ENCODE data around the gene SPSB1.

The SPSB1 gene

DNA sequence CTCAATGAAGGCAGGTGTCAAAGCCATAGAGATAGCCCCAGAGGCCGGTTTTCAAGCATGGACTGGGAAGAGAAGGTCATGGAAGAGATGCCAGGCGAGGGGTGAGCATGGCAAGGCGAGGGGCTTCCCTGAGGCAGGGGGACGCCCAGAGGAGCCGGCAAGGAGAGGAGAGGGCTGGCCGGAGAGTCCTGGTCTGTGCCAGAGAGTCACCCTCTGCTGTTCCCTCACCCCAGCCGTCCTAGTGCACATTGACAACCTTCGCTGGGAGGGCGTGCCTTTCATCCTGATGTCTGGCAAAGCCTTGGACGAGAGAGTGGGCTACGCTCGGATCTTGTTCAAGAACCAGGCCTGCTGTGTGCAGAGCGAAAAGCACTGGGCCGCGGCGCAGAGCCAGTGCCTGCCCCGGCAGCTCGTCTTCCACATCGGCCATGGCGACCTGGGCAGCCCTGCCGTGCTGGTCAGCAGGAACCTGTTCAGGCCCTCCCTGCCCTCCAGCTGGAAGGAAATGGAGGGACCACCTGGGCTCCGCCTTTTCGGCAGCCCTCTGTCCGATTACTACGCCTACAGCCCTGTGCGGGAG, 29.3 kb upstream of the SPSB1 start:
- Histone ChIP-seq H3K4me3 (ENCODE audit: severe bottlenecking) (no peak overlapping the region), H3K36me3 (ENCODE audit: low read depth) (no peaks in the 10 kb centered on the region), H3K27ac (ENCODE audit: poor library complexity, severe bottlenecking) (no peak overlapping the region), H3K27me3 (ENCODE audit: insufficient read depth, poor library complexity, severe bottlenecking) (no peaks in the 10 kb centered on the region), H3K9me3 (ENCODE audit: severe bottlenecking) (peaks cover 7% of the 10 kb centered on the region), H3K4me1 (ENCODE audit: insufficient read depth, poor library complexity, severe bottlenecking) (no peaks in the 10 kb centered on the region)
- ATAC-seq (ENCODE audit: low read depth) (no peak), DNase-seq (ENCODE audit: low spot score) (no peak)
- no peak for TF ChIP-seq CTCF (IDR thresholded peaks at IDR 0.05; ENCODE audit: poor library complexity, severe bottlenecking)

DNA sequence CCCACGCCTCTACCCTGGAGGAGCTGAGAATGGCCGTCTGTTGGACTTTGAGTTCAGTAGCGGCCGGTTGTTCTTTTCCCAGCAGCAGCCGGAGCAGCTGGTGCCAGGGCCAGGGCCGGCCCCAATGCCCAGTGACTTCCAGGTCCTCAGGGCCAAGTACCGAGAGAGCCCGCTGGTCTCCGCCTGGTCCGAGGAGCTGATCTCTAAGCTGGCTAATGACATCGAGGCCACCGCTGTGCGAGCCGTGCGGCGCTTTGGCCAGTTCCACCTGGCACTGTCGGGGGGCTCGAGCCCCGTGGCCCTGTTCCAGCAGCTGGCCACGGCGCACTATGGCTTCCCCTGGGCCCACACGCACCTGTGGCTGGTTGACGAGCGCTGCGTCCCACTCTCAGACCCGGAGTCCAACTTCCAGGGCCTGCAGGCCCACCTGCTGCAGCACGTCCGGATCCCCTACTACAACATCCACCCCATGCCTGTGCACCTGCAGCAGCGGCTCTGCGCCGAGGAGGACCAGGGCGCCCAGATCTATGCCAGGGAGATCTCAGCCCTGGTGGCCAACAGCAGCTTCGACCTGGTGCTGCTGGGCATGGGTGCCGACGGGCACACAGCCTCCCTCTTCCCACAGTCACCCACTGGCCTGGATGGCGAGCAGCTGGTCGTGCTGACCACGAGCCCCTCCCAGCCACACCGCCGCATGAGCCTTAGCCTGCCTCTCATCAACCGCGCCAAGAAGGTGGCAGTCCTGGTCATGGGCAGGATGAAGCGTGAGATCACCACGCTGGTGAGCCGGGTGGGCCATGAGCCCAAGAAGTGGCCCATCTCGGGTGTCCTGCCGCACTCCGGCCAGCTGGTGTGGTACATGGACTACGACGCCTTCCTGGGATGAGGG, 28.5 kb upstream of the SPSB1 start:
- Histone ChIP-seq H3K27me3 (ENCODE audit: insufficient read depth, poor library complexity, severe bottlenecking) (no peaks in the 10 kb centered on the region), H3K4me1 (ENCODE audit: insufficient read depth, poor library complexity, severe bottlenecking) (no peaks in the 10 kb centered on the region), H3K36me3 (ENCODE audit: low read depth) (no peaks in the 10 kb centered on the region), H3K27ac (ENCODE audit: poor library complexity, severe bottlenecking) (no peak overlapping the region), H3K4me3 (ENCODE audit: severe bottlenecking) (no peak overlapping the region), H3K9me3 (ENCODE audit: severe bottlenecking) (no peaks in the 10 kb centered on the region)
- ATAC-seq (ENCODE audit: low read depth) (no peak), DNase-seq (ENCODE audit: low spot score) (no peak)
- no peak for TF ChIP-seq CTCF (IDR thresholded peaks at IDR 0.05; ENCODE audit: poor library complexity, severe bottlenecking)

- H3K4me1 ChIP-seq (ENCODE audit: insufficient read depth, poor library complexity, severe bottlenecking) = no peaks in the 10 kb centered on the region
- DNase-seq (ENCODE audit: low spot score) (no peak), ATAC-seq (ENCODE audit: low read depth) (no peak)
- H3K27ac ChIP-seq (ENCODE audit: poor library complexity, severe bottlenecking) = no peak overlapping the region
- TF ChIP-seq CTCF (IDR thresholded peaks at IDR 0.05; ENCODE audit: poor library complexity, severe bottlenecking) = no peak
- no peaks in the 10 kb centered on the region for H3K9me3 ChIP-seq (ENCODE audit: severe bottlenecking)
- no peaks in the 10 kb centered on the region for H3K36me3 ChIP-seq (ENCODE audit: low read depth)
- H3K4me3 ChIP-seq (ENCODE audit: severe bottlenecking) = no peak overlapping the region
- H3K27me3 ChIP-seq (ENCODE audit: insufficient read depth, poor library complexity, severe bottlenecking) = no peaks in the 10 kb centered on the region
Measured at GRCh38 chr1:9265037-9265436, 27.7 kb upstream of the SPSB1 start.

DNA sequence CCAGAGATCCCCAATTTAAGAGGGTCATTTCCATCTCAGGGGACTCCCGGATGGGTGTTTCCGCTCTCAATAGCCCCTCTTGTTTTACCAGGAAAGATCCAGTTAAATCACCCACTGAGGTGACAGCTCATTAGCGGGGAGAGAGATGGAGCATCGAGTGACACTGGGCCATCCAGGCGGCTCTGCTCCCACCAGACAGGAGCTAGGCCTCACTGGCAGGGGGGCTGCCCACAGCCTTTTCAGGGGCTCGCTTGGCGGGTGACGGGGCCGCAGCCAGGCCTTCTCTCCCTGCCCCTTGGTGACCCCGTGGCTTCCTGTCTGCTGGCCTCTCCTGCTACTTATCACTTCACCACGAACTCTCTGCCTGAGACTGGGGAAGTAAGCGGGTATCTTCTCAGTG, 26.7 kb upstream of the SPSB1 start:
- no peak for ATAC-seq (ENCODE audit: low read depth)
- no peaks in the 10 kb centered on the region for H3K36me3 ChIP-seq (ENCODE audit: low read depth)
- H3K27me3 ChIP-seq (ENCODE audit: insufficient read depth, poor library complexity, severe bottlenecking) = no peaks in the 10 kb centered on the region
- TF ChIP-seq CTCF (IDR thresholded peaks at IDR 0.05; ENCODE audit: poor library complexity, severe bottlenecking) = no peak
- H3K9me3 ChIP-seq (ENCODE audit: severe bottlenecking) = no peaks in the 10 kb centered on the region
- H3K4me1 ChIP-seq (ENCODE audit: insufficient read depth, poor library complexity, severe bottlenecking) = peaks cover 7% of the 10 kb centered on the region
- DNase-seq (ENCODE audit: low spot score) = no peak
- no peak overlapping the region for H3K27ac ChIP-seq (ENCODE audit: poor library complexity, severe bottlenecking)
- H3K4me3 ChIP-seq (ENCODE audit: severe bottlenecking) = no peak overlapping the region

- ATAC-seq (ENCODE audit: low read depth) (no peak), DNase-seq (ENCODE audit: low spot score) (no peak)
- H3K4me1 ChIP-seq (ENCODE audit: insufficient read depth, poor library complexity, severe bottlenecking) = peaks cover 7% of the 10 kb centered on the region
- no peaks in the 10 kb centered on the region for H3K36me3 ChIP-seq (ENCODE audit: low read depth)
- no peak overlapping the region for H3K4me3 ChIP-seq (ENCODE audit: severe bottlenecking)
- no peaks in the 10 kb centered on the region for H3K27me3 ChIP-seq (ENCODE audit: insufficient read depth, poor library complexity, severe bottlenecking)
- H3K27ac ChIP-seq (ENCODE audit: poor library complexity, severe bottlenecking) = no peak overlapping the region
- no peaks in the 10 kb centered on the region for H3K9me3 ChIP-seq (ENCODE audit: severe bottlenecking)
- TF ChIP-seq CTCF (IDR thresholded peaks at IDR 0.05; ENCODE audit: poor library complexity, severe bottlenecking) = peak; percentile 58
Measured at GRCh38 chr1:9267352-9267686, 25.4 kb upstream of the SPSB1 start.
